Endothelial cell (in vitro differentiated cells): ENCODE results near the gene FBXW7. TPM values are rescaled to one million over a fixed set of nuclear protein-coding genes. Genes with fewer than 3 reads are reported as not detected.

Experiments used
- DNase-seq: peaks from one replicate; pipeline ENCODE4 v3.0.0; 2021; ENCODE audit warnings: low spot score
- H3K27ac Mint-ChIP-seq: one replicate; pipeline ENCODE4 v1.8.0; 2021; ENCODE audit warnings: mixed read lengths, inconsistent platforms; ENCODE audit not compliant: unreplicated experiment
- H3K27me3 Mint-ChIP-seq: one replicate; pipeline ENCODE4 v1.8.0; 2021; ENCODE audit warnings: mild to moderate bottlenecking, moderate library complexity, mixed read lengths, inconsistent platforms; ENCODE audit not compliant: unreplicated experiment
- H3K36me3 Mint-ChIP-seq: one replicate; pipeline ENCODE4 v1.8.0; 2021; ENCODE audit warnings: mild to moderate bottlenecking, low read depth, mixed read lengths, inconsistent platforms; ENCODE audit not compliant: unreplicated experiment
- H3K4me1 Mint-ChIP-seq: one replicate; pipeline ENCODE4 v1.8.0; 2021; ENCODE audit warnings: mild to moderate bottlenecking, mixed read lengths, inconsistent platforms; ENCODE audit not compliant: unreplicated experiment
- H3K4me3 Mint-ChIP-seq: one replicate; pipeline ENCODE4 v1.8.0; 2021; ENCODE audit warnings: mild to moderate bottlenecking, mixed read lengths, inconsistent platforms; ENCODE audit not compliant: unreplicated experiment
- H3K9me3 Mint-ChIP-seq: one replicate; pipeline ENCODE4 v1.8.0; 2021; ENCODE audit warnings: mixed read lengths, inconsistent platforms; ENCODE audit not compliant: unreplicated experiment
- CTCF ChIP-seq: fragments of 200-600 bp; sonication (generic); IDR thresholded peaks from one replicate; pipeline ENCODE4 v1.5.0; 2021; ENCODE audit warnings: antibody characterized with exemption; ENCODE audit not compliant: unreplicated experiment
- total RNA-seq: library from RNA; stranded (reverse); fragmentation: NEBNext Ultra II Directional; extraction: Animal tissue kit (Norgen Biotek cat#: 25700); gene quantifications from one replicate; pipeline ENCODE4 v1.2.1, GENCODE V29; 2021; ENCODE audit not compliant: unreplicated experiment

FBXW7 gene
- total RNA-seq, 1 donor from 2014 or later, result 44.7 TPM

- H3K27ac Mint-ChIP-seq, result no peak overlapping the region
Measured at GRCh38 chr4:152307669-152308068, 228.2 kb downstream of the FBXW7 start.

GRCh38 chr4:152306541-152306940, 229.4 kb downstream of the FBXW7 start:
- Mint-ChIP-seq H3K27me3 (no peaks in the 10 kb centered on the region), H3K36me3 (no peaks in the 10 kb centered on the region), H3K9me3 (no peaks in the 10 kb centered on the region), H3K4me1 (peaks cover 14% of the 10 kb centered on the region), H3K4me3 (no peak overlapping the region), H3K27ac (no peak overlapping the region)
- no peak for TF ChIP-seq CTCF
- no peak for DNase-seq

More at GRCh38 chr4:152307669-152308068, 228.2 kb downstream of the FBXW7 start:
- Mint-ChIP-seq H3K4me3 (no peak overlapping the region), H3K27me3 (no peaks in the 10 kb centered on the region), H3K36me3 (no peaks in the 10 kb centered on the region), H3K9me3 (no peaks in the 10 kb centered on the region), H3K4me1 (peaks cover 14% of the 10 kb centered on the region)
- DNase-seq, result no peak
- TF ChIP-seq CTCF, result no peak

- Mint-ChIP-seq H3K36me3 (no peaks in the 10 kb centered on the region), H3K4me1 (peaks cover 7% of the 10 kb centered on the region), H3K27ac (no peak overlapping the region), H3K27me3 (no peaks in the 10 kb centered on the region), H3K9me3 (no peaks in the 10 kb centered on the region), H3K4me3 (no peak overlapping the region)
- no peak for TF ChIP-seq CTCF
- no peak for DNase-seq
Measured at GRCh38 chr4:152304220-152304619, 231.7 kb downstream of the FBXW7 start.

GRCh38 chr4:152301381-152301780, 234.5 kb downstream of the FBXW7 start:
- H3K4me3 Mint-ChIP-seq, result no peak overlapping the region
- no peak for DNase-seq
- H3K27me3 Mint-ChIP-seq, result peaks cover 2% of the 10 kb centered on the region
- H3K36me3 Mint-ChIP-seq, result no peaks in the 10 kb centered on the region
- no peak overlapping the region for H3K27ac Mint-ChIP-seq
- peaks cover 5% of the 10 kb centered on the region for H3K4me1 Mint-ChIP-seq
- TF ChIP-seq CTCF, result no peak
- H3K9me3 Mint-ChIP-seq, result no peaks in the 10 kb centered on the region

- TF ChIP-seq CTCF, result no peak
- H3K4me1 Mint-ChIP-seq, result no peaks in the 10 kb centered on the region
- no peak overlapping the region for H3K27ac Mint-ChIP-seq
- no peak for DNase-seq
- H3K4me3 Mint-ChIP-seq, result no peak overlapping the region
- H3K9me3 Mint-ChIP-seq, result no peaks in the 10 kb centered on the region
- peaks cover 2% of the 10 kb centered on the region for H3K27me3 Mint-ChIP-seq
- no peaks in the 10 kb centered on the region for H3K36me3 Mint-ChIP-seq
Measured at GRCh38 chr4:152299553-152299952, 236.3 kb downstream of the FBXW7 start.
